Neural cell (in vitro differentiated cells): ENCODE results near the gene NLRP2B.

ENCODE experiments used
- CTCF ChIP-seq: fragments of 450-650 bp; IDR thresholded peaks from 2 replicates; pipeline ENCODE4 v1.5.1; 2014; ENCODE audit warnings: antibody characterized with exemption, mild to moderate bottlenecking, moderate library complexity; ENCODE audit not compliant: poor library complexity, severe bottlenecking
- RAD21 ChIP-seq: fragments of 450-650 bp; conservative IDR thresholded peaks from 2 replicates; pipeline ENCODE4 v1.6.1; 2014; ENCODE audit warnings: antibody characterized with exemption, mild to moderate bottlenecking, moderate library complexity
- TF ChIP-seq, protein P1 (sequence below): IDR thresholded peaks from 2 replicates; pipeline ENCODE4 v1.6.1; 2012; ENCODE audit warnings: borderline replicate concordance

DNA sequence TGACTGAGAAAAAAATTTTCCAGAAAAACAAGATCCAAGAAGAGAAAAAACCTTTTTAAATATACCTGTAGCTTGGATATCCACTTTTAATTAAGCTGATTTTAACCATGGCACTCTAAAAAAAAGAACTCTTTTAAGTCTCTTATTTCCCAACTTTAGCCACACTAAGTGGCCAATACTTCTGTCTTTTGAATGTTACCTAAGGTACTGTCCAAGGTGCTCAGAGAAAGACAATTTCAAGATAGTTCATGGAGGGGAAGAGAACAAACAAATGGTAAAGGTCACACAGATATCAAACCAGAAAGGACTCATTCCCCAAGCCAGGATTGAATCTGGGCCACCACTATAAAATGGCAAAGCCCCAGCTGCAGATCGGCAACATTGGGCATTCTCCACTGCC is 10.1 kb downstream of the NLRP2B start:
- TF ChIP-seq CTCF (no peak), RAD21 (no peak)
- TF ChIP-seq, protein P1, sequence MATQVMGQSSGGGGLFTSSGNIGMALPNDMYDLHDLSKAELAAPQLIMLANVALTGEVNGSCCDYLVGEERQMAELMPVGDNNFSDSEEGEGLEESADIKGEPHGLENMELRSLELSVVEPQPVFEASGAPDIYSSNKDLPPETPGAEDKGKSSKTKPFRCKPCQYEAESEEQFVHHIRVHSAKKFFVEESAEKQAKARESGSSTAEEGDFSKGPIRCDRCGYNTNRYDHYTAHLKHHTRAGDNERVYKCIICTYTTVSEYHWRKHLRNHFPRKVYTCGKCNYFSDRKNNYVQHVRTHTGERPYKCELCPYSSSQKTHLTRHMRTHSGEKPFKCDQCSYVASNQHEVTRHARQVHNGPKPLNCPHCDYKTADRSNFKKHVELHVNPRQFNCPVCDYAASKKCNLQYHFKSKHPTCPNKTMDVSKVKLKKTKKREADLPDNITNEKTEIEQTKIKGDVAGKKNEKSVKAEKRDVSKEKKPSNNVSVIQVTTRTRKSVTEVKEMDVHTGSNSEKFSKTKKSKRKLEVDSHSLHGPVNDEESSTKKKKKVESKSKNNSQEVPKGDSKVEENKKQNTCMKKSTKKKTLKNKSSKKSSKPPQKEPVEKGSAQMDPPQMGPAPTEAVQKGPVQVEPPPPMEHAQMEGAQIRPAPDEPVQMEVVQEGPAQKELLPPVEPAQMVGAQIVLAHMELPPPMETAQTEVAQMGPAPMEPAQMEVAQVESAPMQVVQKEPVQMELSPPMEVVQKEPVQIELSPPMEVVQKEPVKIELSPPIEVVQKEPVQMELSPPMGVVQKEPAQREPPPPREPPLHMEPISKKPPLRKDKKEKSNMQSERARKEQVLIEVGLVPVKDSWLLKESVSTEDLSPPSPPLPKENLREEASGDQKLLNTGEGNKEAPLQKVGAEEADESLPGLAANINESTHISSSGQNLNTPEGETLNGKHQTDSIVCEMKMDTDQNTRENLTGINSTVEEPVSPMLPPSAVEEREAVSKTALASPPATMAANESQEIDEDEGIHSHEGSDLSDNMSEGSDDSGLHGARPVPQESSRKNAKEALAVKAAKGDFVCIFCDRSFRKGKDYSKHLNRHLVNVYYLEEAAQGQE = no peak
